Progenitor cell of endocrine pancreas (in vitro differentiated cells): ENCODE data around the gene GLYR1. TPM values are rescaled to one million over a fixed set of nuclear protein-coding genes. Genes with fewer than 3 reads are reported as not detected.

Experiments
- DNase-seq: peaks from one replicate; pipeline ENCODE4 v3.0.0; 2021; ENCODE audit warnings: low spot score; ENCODE audit not compliant: unreplicated experiment
- H3K27ac Mint-ChIP-seq: 2 replicates; pipeline ENCODE4 v1.8.0; 2021; ENCODE audit warnings: mild to moderate bottlenecking, moderate library complexity, mixed read lengths
- H3K27me3 Mint-ChIP-seq: 2 replicates; pipeline ENCODE4 v1.8.0; 2021; ENCODE audit warnings: mixed read lengths
- H3K36me3 Mint-ChIP-seq: 2 replicates; pipeline ENCODE4 v1.8.0; 2022; ENCODE audit warnings: mixed read lengths; ENCODE audit not compliant: insufficient read depth
- H3K4me1 Mint-ChIP-seq: 2 replicates; pipeline ENCODE4 v1.8.0; 2021; ENCODE audit warnings: low read depth, mixed read lengths
- H3K4me3 Mint-ChIP-seq: 2 replicates; pipeline ENCODE4 v1.8.0; 2021; ENCODE audit warnings: low read depth, mild to moderate bottlenecking, moderate library complexity, mixed read lengths
- H3K9me3 Mint-ChIP-seq: 2 replicates; pipeline ENCODE4 v1.8.0; 2021; ENCODE audit warnings: low read depth, mixed read lengths
- CTCF ChIP-seq: fragments of 200-600 bp; sonication (generic); IDR thresholded peaks from one replicate; pipeline ENCODE4 v1.5.0; 2021; ENCODE audit warnings: antibody characterized with exemption, mild to moderate bottlenecking; ENCODE audit not compliant: unreplicated experiment
- total RNA-seq: library from RNA; stranded (reverse); gene quantifications from 2 replicates; pipeline ENCODE4 v1.2.1, GENCODE V29; 2021

Gene GLYR1
- total RNA-seq, 1 donor from 2014 or later, result 129 TPM

- peaks cover 35% of the 10 kb centered on the region for H3K36me3 Mint-ChIP-seq
- no peak for TF ChIP-seq CTCF
- DNase-seq, result no peak
- no peaks in the 10 kb centered on the region for H3K4me1 Mint-ChIP-seq
- H3K9me3 Mint-ChIP-seq, result no peaks in the 10 kb centered on the region
- H3K27me3 Mint-ChIP-seq, result no peaks in the 10 kb centered on the region
- H3K4me3 Mint-ChIP-seq, result no peak overlapping the region
- no peak overlapping the region for H3K27ac Mint-ChIP-seq
These were observed 41.5 kb upstream of the GLYR1 start for GRCh38 chr16:4888428-4889135.

DNA sequence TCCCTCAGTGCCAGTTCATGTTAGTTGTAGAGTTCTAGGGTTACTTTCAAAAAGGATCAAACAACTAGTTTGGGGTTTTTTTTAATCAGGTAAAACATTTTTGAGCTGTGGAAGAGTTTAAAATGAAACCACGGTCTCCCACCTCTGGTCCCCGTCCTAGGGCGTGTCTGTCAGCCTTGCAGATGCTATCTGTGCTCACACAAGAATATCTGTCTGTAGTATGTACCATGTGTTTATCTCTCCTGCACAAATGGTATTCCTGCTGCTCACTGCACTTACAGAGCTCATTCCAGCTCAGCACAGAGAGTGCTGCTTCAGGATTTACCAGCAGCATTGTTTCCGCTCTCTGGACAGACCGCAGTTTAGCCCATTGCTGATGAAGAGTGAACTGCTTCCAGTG is 39.1 kb upstream of the GLYR1 start:
- H3K4me3 Mint-ChIP-seq, result no peak overlapping the region
- H3K27me3 Mint-ChIP-seq, result no peaks in the 10 kb centered on the region
- H3K36me3 Mint-ChIP-seq, result peaks cover 44% of the 10 kb centered on the region
- DNase-seq, result no peak
- no peaks in the 10 kb centered on the region for H3K4me1 Mint-ChIP-seq
- no peak overlapping the region for H3K27ac Mint-ChIP-seq
- H3K9me3 Mint-ChIP-seq, result no peaks in the 10 kb centered on the region
- TF ChIP-seq CTCF, result no peak

GRCh38 chr16:4884972-4885874 is 38.1 kb upstream of the GLYR1 start:
- TF ChIP-seq CTCF, result no peak
- peak overlapping the region; percentile 59 for H3K27ac Mint-ChIP-seq
- H3K27me3 Mint-ChIP-seq, result no peaks in the 10 kb centered on the region
- H3K4me1 Mint-ChIP-seq, result no peaks in the 10 kb centered on the region
- DNase-seq, result no peak
- H3K9me3 Mint-ChIP-seq, result no peaks in the 10 kb centered on the region
- no peak overlapping the region for H3K4me3 Mint-ChIP-seq
- H3K36me3 Mint-ChIP-seq, result peaks cover 41% of the 10 kb centered on the region

GRCh38 chr16:4884209-4884608 is 37.1 kb upstream of the GLYR1 start:
- Mint-ChIP-seq H3K4me1 (no peaks in the 10 kb centered on the region), H3K36me3 (peaks cover 41% of the 10 kb centered on the region), H3K27me3 (no peaks in the 10 kb centered on the region), H3K9me3 (no peaks in the 10 kb centered on the region), H3K27ac (no peak overlapping the region), H3K4me3 (no peak overlapping the region)
- TF ChIP-seq CTCF, result no peak
- no peak for DNase-seq

DNA sequence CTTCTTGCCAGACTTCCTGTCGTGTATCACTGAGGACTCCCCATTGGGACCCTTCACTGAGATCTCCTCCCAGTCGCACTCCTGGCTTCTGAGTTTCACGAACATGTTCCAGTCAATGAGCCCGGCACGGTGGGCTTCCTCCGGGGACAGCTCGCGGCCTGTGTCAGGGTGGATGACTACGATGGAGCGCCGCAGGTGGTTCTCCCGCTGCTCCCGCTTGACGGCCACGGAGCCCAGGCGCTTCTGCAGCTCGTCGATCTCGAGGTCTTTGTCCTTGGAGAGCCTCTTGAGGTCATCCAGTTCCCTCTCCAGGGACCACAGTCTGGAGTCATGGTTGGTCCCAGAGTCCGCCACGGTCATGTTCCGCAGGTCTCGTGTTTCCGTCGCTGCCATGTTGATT is 36.4 kb upstream of the GLYR1 start:
- no peak for TF ChIP-seq CTCF
- no peak for DNase-seq
- Mint-ChIP-seq H3K4me1 (no peaks in the 10 kb centered on the region), H3K4me3 (no peak overlapping the region), H3K36me3 (peaks cover 41% of the 10 kb centered on the region), H3K27me3 (no peaks in the 10 kb centered on the region), H3K9me3 (no peaks in the 10 kb centered on the region), H3K27ac (peak overlapping the region; percentile 76)
